AG09309 (cell line): Measurements from ENCODE around the gene CUEDC2.

Experiments
- DNase-seq: peaks from one replicate; pipeline ENCODE4 v3.0.0-alpha.2; 2010; ENCODE audit warnings: low read depth
- H3K4me3 ChIP-seq: 2 replicates; pipeline ENCODE4 v1.5.1; 2011; ENCODE audit warnings: mild to moderate bottlenecking, low read depth, low read length, moderate library complexity; ENCODE audit not compliant: control insufficient read depth
- CTCF ChIP-seq: IDR thresholded peaks from 2 replicates; pipeline ENCODE4 v1.5.1; 2011; ENCODE audit warnings: mild to moderate bottlenecking, low read depth, low read length, inconsistent platforms; ENCODE audit not compliant: insufficient read depth, control insufficient read depth; ENCODE audit errors: missing control alignments

CUEDC2 gene

GRCh38 chr10:102432162-102432950, at the start of gene CUEDC2:
CUEDC2 (minus strand) TSS chr10:102432574; CDS start chr10:102425188, 7,386 bp downstream.
- peak; percentile 79 for DNase-seq
- H3K4me3 ChIP-seq, result peak within 1 kb of the TSS; percentile 89
- no peak for TF ChIP-seq CTCF

- TF ChIP-seq CTCF, result no peak
- no peak overlapping the region for H3K4me3 ChIP-seq
- DNase-seq, result no peak
These were observed 48.0 kb upstream of the CUEDC2 start for GRCh38 chr10:102480396-102480795.

GRCh38 chr10:102479651-102480050, 47.3 kb upstream of the CUEDC2 start:
- H3K4me3 ChIP-seq, result no peak overlapping the region
- no peak for TF ChIP-seq CTCF
- DNase-seq, result no peak

- TF ChIP-seq CTCF, result no peak
- no peak overlapping the region for H3K4me3 ChIP-seq
- no peak for DNase-seq
These were observed 44.2 kb upstream of the CUEDC2 start for GRCh38 chr10:102476466-102477141.

GRCh38 chr10:102475451-102476040, 43.2 kb upstream of the CUEDC2 start:
- TF ChIP-seq CTCF, result no peak
- no peak for DNase-seq
- no peak overlapping the region for H3K4me3 ChIP-seq

GRCh38 chr10:102473445-102474331, 41.3 kb upstream of the CUEDC2 start:
- no peak for DNase-seq
- no peak overlapping the region for H3K4me3 ChIP-seq
- TF ChIP-seq CTCF, result no peak
